HG02763 (cell line): Measurements from ENCODE around the gene BASP1.
"Not testable (repeated sequence)": the region's sequence is repeated elsewhere in the genome, so short reads cannot be mapped to it uniquely, and the experiment has no call there.

Source experiments
- ATAC-seq: cut with Tn5 transposase; IDR thresholded peaks from one replicate; pipeline ENCODE4 v1.9.1; 2021; ENCODE audit warnings: mild to moderate bottlenecking, moderate library complexity; ENCODE audit not compliant: unreplicated experiment

Gene BASP1

GRCh38 chr5:17311811-17312210, 94.4 kb downstream of the BASP1 start:
- not testable (repeated sequence) for ATAC-seq

- ATAC-seq, result no peak
Observed at GRCh38 chr5:17312358-17312757, 94.9 kb downstream of the BASP1 start.

- ATAC-seq, result no peak
Observed at GRCh38 chr5:17314907-17315471, 97.6 kb downstream of the BASP1 start.

GRCh38 chr5:17315710-17316221, 98.3 kb downstream of the BASP1 start:
- ATAC-seq, result no peak

GRCh38 chr5:17316970-17317459, 99.6 kb downstream of the BASP1 start:
- peak; percentile 65 for ATAC-seq

DNA sequence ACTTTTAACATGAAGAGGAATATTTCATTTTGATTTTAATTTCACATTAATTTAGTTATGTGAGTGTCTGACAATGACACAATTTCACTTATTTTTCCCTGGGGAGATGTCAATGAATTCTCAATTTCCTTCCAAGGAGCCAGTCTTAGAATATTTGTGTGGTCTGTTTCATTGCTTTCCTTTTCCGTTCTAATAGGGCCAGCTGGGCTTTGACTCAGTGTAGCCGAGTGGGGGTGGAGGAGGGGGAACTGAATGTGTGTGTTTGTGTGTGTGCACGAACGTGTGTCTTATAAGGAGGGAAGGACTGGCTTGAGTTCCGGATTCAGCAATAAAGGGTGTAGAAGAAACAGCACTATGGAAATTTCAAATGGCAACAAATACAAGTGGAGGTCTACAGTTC, 100.0 kb downstream of the BASP1 start:
- peak; percentile 37 for ATAC-seq

- ATAC-seq, result not testable (repeated sequence)
Observed at GRCh38 chr5:17319095-17319494, 101.7 kb downstream of the BASP1 start.

DNA sequence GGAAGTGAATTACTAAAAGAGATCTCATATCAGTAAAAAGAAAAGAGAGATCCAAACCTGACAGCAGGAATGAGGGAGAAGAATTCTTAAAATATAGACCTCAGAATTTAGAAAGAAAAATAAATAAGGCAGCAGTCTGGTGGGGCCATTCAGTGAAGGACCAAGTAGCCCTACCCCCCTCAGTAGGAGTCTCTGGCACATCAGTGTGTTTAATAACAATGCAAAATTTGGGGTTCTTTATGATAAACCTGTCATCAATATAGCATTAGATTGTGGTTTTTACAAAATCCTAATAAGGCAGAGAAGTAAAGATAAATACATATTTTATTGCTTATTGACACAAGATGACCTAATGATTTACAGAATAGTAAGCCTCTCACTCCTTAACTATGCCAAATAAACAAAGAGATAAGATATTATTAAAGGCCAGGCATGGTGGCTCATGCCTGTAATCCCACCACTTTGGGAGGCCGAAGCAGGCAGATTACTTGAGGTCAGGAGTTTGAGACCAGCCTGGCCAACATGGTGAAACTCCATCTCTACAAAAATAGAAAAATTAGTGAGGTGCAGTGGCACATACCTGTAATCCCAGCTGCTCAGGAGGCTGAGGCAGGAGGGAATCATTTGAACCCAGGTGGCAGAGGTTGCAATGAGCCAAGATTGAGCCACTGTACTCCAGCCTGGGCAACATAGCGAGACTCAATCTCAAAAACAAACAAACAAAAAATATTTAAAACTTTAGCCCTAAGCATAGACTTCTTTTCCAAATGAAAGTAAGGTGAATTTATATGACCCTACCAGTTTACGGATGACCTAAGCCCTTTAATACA, 108.6 kb downstream of the BASP1 start:
- no peak for ATAC-seq
